GM19239 (cell line): Measurements from ENCODE around the gene SPEF1.

Experiments
- DNase-seq: peaks from one replicate; pipeline ENCODE4 v3.0.0; 2011; ENCODE audit warnings: low spot score; ENCODE audit not compliant: insufficient read length
- FAIRE-seq: peaks from 2 replicates; lab custom pipeline; 2011; peaks lifted over from hg19 to GRCh38; lab: Jason Lieb, UNC

Gene SPEF1

GRCh38 chr20:3811467-3812258 lies 30.4 kb upstream of the SPEF1 start:
- DNase-seq (no peak), FAIRE-seq (no peak)

GRCh38 chr20:3808544-3808943 lies 27.3 kb upstream of the SPEF1 start:
- no peak for FAIRE-seq
- DNase-seq, result no peak

- FAIRE-seq (no peak), DNase-seq (no peak)
Measured at GRCh38 chr20:3804781-3805180, 23.5 kb upstream of the SPEF1 start.

GRCh38 chr20:3804254-3804751 lies 23.1 kb upstream of the SPEF1 start:
- FAIRE-seq (no peak), DNase-seq (no peak)

GRCh38 chr20:3803854-3804253 lies 22.6 kb upstream of the SPEF1 start:
- DNase-seq (no peak), FAIRE-seq (no peak)

GRCh38 chr20:3803289-3803688 lies 22.0 kb upstream of the SPEF1 start:
- no peak for DNase-seq
- no peak for FAIRE-seq

GRCh38 chr20:3802524-3803239 lies 21.4 kb upstream of the SPEF1 start:
- FAIRE-seq (no peak), DNase-seq (no peak)

GRCh38 chr20:3801846-3802245 lies 20.6 kb upstream of the SPEF1 start:
- DNase-seq (no peak), FAIRE-seq (no peak)

- FAIRE-seq (no peak), DNase-seq (no peak)
Measured at GRCh38 chr20:3801299-3801698, 20.1 kb upstream of the SPEF1 start.

GRCh38 chr20:3800878-3801260 lies 19.6 kb upstream of the SPEF1 start:
- DNase-seq (no peak), FAIRE-seq (no peak)

- FAIRE-seq, result no peak
- DNase-seq, result no peak
Measured at GRCh38 chr20:3800256-3800877, 19.1 kb upstream of the SPEF1 start.

- FAIRE-seq (peak; percentile 73), DNase-seq (no peak)
Measured at GRCh38 chr20:3798908-3799248, 17.6 kb upstream of the SPEF1 start.

GRCh38 chr20:3798373-3798768 lies 17.1 kb upstream of the SPEF1 start:
- DNase-seq (no peak), FAIRE-seq (no peak)

GRCh38 chr20:3797592-3798372 lies 16.5 kb upstream of the SPEF1 start:
- DNase-seq (no peak), FAIRE-seq (peak; percentile 86)

DNA sequence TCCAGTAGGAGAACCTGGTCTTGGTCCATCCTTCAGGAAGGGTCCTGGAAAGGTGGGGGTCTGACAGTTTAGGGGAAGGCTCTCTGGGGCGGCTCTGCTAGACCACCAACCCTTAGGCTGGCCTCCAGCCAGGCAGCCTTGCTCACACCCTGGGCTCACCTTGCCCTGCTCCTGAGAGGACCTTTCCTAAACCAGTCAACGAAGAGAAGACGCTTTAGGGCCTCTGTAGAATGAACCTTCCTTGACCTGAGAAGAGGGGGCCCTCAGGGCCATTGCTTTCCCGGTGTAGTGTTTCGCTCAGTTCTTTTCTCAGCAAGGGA lies 15.9 kb upstream of the SPEF1 start:
- DNase-seq, result no peak
- FAIRE-seq, result no peak

GRCh38 chr20:3796477-3797225 lies 15.4 kb upstream of the SPEF1 start:
- FAIRE-seq, result no peak
- DNase-seq, result no peak

DNA sequence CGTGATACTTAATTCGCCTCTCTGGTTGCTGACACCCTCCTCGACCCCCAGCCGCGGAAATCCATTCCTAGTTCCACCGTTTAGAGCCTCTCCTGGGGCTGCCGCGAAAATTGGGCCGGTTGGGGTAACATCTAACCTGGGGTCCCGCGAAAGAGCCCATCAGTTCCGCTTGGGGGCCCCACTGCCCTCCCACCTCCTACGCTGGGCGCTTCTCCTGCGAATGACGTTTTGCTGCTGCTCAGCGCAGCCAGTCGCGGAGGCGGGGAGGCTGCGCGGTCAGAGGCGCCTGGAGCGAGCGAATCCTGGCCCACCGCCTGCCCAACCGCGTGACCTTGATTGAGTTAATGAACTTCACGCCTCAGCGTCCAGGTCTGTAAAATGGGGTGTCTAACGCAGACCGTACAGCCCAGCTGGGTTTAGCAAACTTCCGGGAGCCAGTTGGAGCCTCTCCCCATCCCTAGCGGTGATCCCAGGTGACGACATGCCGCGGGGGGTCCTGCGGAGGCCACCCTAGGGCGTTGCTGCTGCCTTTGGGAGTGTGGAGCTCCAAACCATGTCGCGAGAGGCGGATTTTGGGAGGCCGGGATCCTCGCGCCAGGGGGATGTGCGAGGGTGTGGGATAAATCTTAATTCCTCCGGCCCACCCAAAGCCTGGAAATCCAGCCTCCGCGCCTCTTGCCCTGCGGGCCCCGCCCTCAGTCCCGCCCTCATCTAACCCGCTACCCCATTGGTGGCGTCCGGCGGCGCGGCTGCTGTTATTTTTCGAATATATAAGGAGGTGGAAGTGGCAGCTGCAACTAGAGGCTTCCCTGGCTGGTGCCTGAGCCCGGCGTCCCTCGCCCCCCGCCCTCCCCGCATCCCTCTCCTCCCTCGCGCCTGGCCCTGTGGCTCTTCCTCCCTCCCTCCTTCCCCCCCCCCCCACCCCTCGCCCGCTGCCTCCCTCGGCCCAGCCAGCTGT lies 14.5 kb upstream of the SPEF1 start, which contains the start of gene CDC25B:
CDC25B (plus strand) TSS at position 800 of the 958 bp plus-strand sequence. CDS start 222 bp downstream, outside the sequence.
- DNase-seq (peak; percentile 80), FAIRE-seq (peak; percentile 94)

DNA sequence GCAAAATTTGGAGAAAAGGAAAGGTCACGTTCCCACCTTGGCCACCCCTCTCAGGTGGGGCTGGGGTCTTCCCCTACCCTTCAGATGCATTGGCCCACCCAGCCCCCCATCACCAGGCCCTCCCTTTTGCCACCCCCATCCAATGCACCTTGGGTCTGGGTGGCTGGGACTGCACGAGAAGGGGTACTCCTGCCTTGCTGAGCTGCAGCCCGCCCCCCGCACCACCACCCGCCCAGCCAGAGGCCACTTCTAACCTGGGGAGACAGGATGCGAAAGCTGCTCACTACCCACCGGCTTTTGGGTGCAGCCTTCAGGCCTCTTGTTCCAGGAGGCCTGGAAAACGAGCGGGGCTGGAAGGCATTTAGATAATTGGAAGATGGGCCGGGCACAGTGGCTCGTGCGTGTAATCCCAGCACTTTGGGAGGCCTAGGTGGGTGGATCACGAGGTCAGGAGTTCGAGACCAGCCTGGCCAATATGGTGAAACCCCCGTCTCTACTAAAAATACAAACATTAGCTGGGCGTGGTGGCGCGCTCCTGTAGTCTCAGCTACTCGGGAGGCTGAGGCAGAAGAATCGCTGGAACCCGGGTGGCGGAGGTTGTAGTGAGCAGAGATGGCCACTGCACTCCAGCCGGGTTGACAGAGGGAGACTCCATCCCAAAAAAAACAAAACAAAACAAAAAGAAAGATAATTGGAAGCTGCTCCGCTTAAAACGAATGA lies 13.6 kb upstream of the SPEF1 start:
- no peak for FAIRE-seq
- no peak for DNase-seq
